Urinary bladder (tissue), 4 donors: ENCODE data around the gene NACC1. TPM values are rescaled to one million over a fixed set of nuclear protein-coding genes. Genes with fewer than 3 reads are reported as not detected.
"Not testable (repeated sequence)": the region's sequence is repeated elsewhere in the genome, so short reads cannot be mapped to it uniquely, and the experiment has no call there.

ENCODE experiments used
- DNase-seq: peaks from one replicate; pipeline ENCODE4 v3.0.0-alpha.2; 2015; ENCODE audit errors: extremely low spot score
- H3K27ac ChIP-seq: one replicate; pipeline ENCODE4 v1.5.1; 2013; ENCODE audit warnings: low read depth, mild to moderate bottlenecking, moderate library complexity
- H3K36me3 ChIP-seq: one replicate; pipeline ENCODE4 v1.6.1; 2013; ENCODE audit warnings: mild to moderate bottlenecking, moderate library complexity; ENCODE audit not compliant: insufficient read depth
- H3K4me1 ChIP-seq: one replicate; pipeline ENCODE4 v1.6.1; 2013; ENCODE audit warnings: mild to moderate bottlenecking, moderate library complexity; ENCODE audit not compliant: insufficient read depth
- H3K4me3 ChIP-seq: one replicate; pipeline ENCODE4 v1.5.1; 2013; ENCODE audit warnings: low read depth, low read length
- WGBS: extraction: QIAGEN DNeasy Blood & Tissue Kit; methylation state at CpG from one replicate; pipeline ENCODE4 v1.1.7; 2013; 5-methylcytosine and 5-hydroxymethylcytosine counted together
- polyA plus RNA-seq: library from polyadenylated mRNA; stranded (reverse); fragments of 200-250 nt; gene quantifications from one replicate; pipeline ENCODE4 v1.2.3, GENCODE V29; 2013
- total RNA-seq: library from RNA; depleted of rRNA; stranded (reverse); fragments of >200 nt; gene quantifications from one replicate; pipeline ENCODE4 v1.2.3, GENCODE V29; 2014
- donor health status: healthy with polysubstance abuse.
- donor health status: healthy.

Gene NACC1
- total and polyA plus RNA-seq, 2 donors = 10.2 to 25.7 TPM

DNA sequence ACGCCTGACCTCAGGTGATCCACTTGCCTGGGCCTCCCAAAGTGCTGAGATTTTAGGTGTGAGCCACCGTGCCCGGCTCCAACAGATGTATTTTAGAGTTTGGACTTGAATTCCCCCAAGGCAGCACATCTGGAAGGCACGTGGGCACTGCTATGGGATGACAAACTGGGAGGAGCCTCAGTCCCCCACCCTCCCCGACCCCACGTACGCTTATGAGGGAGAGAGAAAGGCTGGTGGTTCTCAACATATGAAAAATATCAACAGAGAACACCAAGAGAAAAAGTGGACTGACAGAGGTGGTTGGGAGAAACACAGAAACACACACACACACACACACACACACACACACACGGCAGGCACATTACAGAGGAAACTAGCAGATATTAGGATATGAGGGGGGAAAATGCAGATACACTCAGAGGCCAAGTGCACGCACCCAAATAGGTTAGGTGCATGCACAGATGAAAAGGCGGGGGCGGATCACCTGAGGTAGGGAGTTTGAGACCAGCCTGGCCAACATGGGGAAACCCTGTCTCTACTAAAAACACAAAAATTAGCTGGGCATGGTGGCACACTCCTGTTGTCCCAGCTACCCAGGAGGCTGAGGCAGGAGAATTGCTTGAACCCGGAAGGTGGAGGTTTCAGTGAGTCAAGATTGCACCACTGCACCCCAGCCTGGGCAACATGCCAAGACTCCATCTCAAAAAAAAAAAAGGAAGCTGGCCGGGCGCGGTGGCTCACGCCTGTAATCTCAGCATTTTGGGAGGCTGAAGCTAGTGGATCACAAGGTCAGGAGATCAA, 28.9 kb downstream of the NACC1 start:
- no peak overlapping the region for H3K27ac ChIP-seq
- 68% methylated on average over 16 of the region's 16 CpGs for WGBS
- H3K4me3 ChIP-seq = no peak overlapping the region
- peaks cover 2% of the 10 kb centered on the region for H3K4me1 ChIP-seq
- no peak for DNase-seq
- H3K36me3 ChIP-seq = no peaks in the 10 kb centered on the region

DNA sequence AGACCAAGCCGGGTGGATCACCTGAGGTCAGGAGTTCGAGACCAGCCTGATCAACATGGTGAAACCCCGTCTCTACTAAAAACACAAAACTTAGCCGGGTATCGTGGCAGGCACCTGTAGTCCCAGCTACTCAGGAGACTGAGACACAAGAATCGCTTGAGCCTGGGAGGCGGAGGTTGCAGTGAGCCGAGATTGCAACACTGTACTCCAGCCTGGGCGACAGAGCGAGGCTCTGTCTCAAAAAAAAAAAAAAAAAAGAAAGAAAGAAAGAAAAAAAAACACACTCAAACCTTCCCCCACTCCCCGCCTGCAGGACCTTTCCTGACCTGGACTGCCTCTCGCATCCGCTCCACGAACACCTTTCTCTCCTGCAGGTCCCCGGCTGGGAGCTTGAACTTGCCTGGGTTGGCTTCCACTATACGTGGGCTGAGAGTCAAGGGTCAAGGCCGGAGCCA, 31.1 kb downstream of the NACC1 start:
- peak overlapping the region; percentile 57 for H3K4me3 ChIP-seq
- H3K27ac ChIP-seq, H3K4me1 ChIP-seq, H3K36me3 ChIP-seq, DNase-seq: not testable (repeated sequence)
- WGBS = 35% methylated on average over 17 of the region's 17 CpGs

DNA sequence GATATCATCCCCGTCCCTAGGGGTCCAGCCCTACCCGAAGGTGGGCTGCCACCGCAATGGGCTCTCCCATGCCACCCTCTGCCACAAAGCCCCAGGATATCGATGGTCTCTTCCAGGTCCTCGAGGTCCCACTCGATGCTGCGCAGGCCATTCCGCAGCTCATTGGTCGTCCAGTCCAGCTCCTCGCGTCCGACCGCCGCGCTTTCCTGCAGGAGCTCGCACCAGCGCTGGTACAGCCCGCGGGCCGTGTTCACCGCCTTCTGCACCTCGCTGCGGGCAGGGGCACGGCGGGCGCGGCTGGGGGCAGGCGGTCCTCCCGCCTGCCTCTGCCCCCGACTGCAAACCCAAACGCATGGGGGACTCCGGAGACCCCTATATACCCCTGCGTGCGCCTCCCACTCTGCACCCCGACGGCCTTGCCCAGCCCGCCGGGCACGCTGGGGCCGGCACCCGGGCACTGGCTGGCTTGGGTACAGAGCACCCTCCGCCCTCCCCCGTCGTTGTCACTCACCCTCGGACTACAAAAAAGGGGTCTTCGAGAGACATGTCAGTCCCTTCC, 31.6 kb downstream of the NACC1 start:
- H3K27ac ChIP-seq = no peak overlapping the region
- WGBS = under 1% methylated on average over 46 of the region's 46 CpGs
- no peak for DNase-seq
- H3K4me3 ChIP-seq = peak overlapping the region; percentile 57
- peaks cover 2% of the 10 kb centered on the region for H3K4me1 ChIP-seq
- no peaks in the 10 kb centered on the region for H3K36me3 ChIP-seq

DNA sequence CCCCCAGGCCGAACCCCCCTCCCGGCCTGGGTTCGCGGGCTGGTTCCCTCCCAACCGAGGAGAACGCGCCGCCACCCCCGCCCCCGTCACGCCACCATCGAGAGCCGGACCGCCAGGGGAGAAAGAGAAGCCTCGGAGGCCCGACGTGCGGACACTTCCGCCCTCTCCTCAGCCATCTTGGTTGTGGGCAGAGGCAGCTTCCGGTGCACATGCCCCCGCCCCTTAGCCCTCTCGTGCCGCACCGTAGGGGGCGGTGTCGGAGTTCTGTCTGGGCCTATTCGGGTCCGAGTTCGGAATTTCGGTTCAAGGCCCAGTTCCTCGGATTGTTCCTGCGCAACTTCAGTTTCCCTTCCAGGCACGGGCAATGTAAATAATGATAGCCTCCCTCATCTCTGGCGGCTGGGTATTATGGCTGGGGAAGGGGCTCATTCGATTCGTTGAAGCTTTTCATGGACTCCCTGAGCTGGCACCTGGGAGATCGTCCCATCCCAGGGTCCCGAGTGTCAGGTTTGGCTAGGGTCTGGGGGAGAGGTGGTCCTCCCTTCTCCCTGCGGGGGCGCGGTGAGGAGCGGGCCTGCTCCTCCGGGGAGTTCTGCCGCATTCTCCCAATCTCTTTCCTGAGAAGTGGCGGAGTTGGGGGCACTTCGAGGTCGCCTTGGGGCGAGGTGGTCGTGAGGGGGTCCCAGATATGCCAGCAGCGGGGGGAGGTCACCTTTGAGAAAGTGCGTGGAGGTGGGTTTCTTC, 32.3 kb downstream of the NACC1 start, which contains the start of the genes IER2 and STX10:
Gene IER2, plus strand, starts transcription at position 225 of the 744 bp plus-strand sequence. CDS start 2,776 bp downstream, outside the sequence.
Gene STX10, minus strand, starts transcription at position 189 of the 744 bp plus-strand sequence. CDS start 202 bp downstream, outside the sequence.
- Histone ChIP-seq H3K36me3 (no peaks in the 10 kb centered on the region), H3K27ac (peak within 1 kb of the TSS; percentile 98), H3K4me3 (peak within 1 kb of the TSS; percentile 57), H3K4me1 (peaks cover 2% of the 10 kb centered on the region)
- peak; percentile 89 for DNase-seq
- WGBS = under 1% methylated on average over 51 of the region's 51 CpGs

DNA sequence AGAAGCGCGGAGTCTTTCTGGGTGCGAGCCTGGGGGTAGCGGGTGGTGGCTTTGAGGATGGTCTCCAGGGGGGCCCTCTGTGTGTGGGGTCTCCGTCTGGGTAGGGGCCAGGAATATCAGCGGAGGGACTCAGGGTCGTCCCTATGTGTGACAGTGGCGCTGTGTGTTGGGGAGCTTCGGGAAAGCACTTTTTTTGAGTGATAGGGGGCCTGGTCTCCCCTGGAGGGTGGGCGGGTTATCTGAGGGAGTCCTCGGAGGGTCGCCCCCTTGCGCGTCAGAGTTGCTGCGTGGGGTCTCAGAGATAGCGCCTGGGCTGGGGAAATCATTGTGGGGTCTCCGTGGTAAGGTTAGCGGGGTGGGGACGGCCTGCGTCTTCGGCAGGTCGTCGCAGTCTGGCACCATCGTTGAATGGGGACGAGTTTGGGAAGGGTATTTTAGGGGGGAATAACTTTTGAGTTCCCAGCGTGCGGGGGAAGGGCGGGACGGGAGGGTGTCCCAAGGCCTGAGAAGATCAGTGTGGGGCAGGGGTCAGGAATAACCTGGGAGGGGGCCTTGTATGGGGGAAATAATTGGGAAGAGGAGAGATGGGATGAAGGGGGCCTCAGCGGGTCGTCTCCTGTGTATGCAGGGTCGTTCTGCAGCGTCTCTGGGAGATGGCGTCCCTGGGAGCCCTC, 33.0 kb downstream of the NACC1 start:
- Histone ChIP-seq H3K27ac (peak overlapping the region; percentile 98), H3K36me3 (no peaks in the 10 kb centered on the region), H3K4me1 (peaks cover 2% of the 10 kb centered on the region), H3K4me3 (peak overlapping the region; percentile 57)
- no peak for DNase-seq
- under 1% methylated on average over 34 of the region's 34 CpGs for WGBS

DNA sequence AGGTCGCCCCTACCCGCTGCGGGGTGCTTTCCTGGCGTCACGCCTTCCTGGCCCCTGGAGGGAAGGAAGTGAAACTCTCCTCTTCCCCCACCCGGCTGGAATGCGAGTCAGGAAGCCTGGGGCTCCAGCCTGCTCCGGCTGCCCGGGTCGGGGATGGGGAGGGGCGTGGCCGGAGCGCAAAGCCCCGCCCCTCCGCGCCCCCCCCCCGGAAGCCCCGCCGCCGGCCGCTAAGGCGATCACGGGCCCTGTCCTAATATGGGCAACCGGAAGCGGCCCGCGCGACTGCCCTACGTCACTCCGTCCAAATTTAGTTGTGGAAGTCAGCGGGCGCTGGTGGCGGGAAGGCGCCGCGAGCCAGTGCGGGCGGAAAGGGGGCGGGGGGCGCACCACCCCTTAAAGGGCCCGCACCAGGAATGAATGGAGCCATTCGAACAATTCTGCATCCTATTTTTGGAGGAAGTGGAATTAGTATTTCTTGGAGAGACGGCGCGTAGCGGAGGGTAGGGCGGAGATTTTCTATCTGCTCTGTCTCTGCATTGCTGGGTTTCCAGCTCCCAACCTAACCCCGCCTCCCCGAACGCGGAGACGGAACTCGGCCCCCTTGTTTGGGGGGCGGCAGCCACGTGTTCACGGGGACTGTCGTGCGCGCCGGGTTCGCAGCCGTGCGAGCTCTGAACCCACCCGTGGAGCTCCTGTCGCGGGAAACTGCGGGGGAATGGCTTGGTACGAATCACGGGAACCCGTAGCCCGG, 33.7 kb downstream of the NACC1 start:
- peaks cover 2% of the 10 kb centered on the region for H3K4me1 ChIP-seq

DNA sequence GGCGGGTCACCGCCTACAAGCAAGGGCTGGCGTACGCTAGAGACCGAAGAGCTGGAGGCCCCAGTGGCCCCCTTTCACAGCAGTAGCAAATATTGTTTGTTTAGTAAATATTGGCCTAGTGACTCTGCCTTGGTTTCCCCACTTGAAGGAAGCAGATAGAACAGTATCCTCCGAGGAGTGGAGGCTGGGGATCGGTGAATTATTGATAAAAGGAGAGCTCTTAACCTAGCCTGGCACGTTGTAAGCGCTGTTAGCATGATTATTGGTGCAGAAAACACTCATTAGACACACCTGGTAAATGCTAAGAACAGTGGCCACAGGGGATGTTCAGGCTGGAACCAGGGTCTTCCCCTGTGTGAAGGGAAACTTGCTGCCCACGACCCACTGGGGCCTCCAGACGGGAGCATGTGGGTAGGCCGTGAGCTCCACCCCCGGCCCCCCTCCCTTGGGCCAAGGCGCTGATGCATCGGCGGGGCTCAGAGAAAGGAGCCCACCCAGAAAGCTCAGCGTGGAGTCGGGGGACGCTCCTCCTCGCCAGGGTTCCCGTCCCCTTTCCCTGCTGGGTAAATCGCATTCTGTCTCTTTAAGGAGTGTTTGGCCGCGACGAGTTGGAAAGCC, 34.4 kb downstream of the NACC1 start:
- peak overlapping the region; percentile 83 for H3K4me3 ChIP-seq
- peaks cover 2% of the 10 kb centered on the region for H3K4me1 ChIP-seq
- no peaks in the 10 kb centered on the region for H3K36me3 ChIP-seq
- WGBS = under 1% methylated on average over 25 of the region's 25 CpGs
- H3K27ac ChIP-seq = peak overlapping the region; percentile 90
- no peak for DNase-seq

More for the DNA sequence above, 33.7 kb downstream of the NACC1 start:
- Histone ChIP-seq H3K4me3 (peak overlapping the region; percentile 83), H3K27ac (peak overlapping the region; percentile 98), H3K36me3 (no peaks in the 10 kb centered on the region)
- peak; percentile 93 for DNase-seq
- under 1% methylated on average over 71 of the region's 71 CpGs for WGBS

DNA sequence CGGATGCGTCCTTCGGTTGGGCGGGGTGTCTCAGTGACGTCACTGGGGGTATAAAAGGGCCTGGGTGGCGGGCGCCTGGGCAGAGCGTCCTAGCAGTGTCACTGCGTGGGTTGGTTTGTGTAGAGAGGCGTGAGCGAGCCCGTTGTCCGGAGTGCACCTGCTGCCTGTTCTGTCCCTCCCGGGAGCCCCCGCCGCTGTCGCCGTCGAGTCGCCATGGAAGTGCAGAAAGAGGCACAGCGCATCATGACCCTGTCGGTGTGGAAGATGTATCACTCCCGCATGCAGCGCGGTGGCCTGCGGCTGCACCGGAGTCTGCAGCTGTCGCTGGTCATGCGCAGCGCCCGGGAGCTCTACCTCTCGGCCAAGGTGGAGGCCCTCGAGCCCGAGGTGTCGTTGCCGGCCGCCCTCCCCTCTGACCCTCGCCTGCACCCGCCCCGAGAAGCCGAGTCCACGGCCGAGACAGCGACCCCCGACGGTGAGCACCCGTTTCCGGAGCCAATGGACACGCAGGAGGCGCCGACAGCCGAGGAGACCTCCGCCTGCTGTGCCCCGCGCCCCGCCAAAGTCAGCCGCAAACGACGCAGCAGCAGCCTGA, 35.0 kb downstream of the NACC1 start:
- no peaks in the 10 kb centered on the region for H3K36me3 ChIP-seq
- peak; percentile 96 for DNase-seq
- H3K27ac ChIP-seq = peak overlapping the region; percentile 97
- H3K4me1 ChIP-seq = peaks cover 2% of the 10 kb centered on the region
- H3K4me3 ChIP-seq = peak overlapping the region; percentile 83
- under 1% methylated on average over 59 of the region's 59 CpGs for WGBS

DNA sequence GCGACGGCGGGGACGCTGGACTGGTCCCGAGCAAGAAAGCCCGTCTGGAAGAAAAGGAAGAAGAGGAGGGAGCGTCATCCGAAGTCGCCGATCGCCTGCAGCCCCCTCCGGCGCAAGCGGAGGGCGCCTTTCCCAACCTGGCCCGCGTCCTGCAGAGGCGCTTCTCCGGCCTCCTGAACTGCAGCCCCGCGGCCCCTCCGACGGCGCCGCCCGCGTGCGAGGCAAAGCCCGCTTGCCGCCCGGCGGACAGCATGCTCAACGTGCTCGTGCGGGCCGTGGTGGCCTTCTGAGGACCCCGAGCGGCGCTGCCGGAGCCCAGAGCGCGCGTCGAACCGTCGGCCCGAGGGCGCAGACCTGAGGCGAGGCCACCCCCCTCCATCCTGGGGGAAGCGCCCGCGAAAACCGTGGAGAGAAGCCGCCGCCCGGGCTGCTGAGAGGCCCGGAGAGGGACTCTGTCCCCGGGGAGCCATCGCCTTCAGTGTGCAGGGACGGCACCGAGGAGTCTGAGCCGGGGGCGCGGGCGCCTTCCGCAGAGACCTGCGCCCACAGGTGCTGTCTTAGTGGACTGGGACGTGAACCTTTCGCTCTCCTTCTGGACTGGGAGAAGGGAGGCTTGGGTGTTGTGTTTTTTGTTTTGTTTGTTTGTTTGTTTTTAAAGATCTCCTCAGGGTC, 35.6 kb downstream of the NACC1 start:
- no peaks in the 10 kb centered on the region for H3K36me3 ChIP-seq
- peak overlapping the region; percentile 83 for H3K4me3 ChIP-seq
- H3K27ac ChIP-seq = peak overlapping the region; percentile 97
- WGBS = under 1% methylated on average over 69 of the region's 69 CpGs
- H3K4me1 ChIP-seq = peaks cover 2% of the 10 kb centered on the region
- DNase-seq = no peak

DNA sequence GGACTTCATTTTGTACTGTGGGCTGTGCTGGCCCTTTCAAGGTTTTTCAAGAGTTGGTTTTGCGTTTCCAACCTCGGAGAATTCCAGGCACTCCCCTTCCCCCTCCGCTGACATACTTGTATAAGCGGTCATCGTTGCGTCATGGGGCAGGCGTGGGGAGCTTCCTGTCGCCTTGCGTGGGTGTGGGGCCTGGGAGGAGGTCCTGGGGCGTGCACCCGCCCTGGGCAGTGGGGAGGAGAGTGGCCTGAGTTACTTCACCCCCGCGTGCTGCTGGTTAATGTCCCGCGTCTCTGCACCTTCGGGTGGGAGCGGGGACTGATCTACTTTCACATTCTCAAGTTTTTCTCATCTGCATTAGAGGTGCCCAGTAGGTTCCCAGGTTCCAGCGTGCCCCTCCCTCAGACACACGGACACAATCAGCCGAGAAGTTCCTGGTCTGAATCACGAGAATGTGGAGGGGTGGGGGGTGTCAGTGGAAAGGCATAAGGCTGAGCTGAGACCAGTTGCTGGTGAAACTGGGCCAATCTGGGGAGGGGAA, 36.2 kb downstream of the NACC1 start:
- DNase-seq = peak; percentile 72
- under 1% methylated on average over 21 of the region's 21 CpGs for WGBS
- peak overlapping the region; percentile 83 for H3K4me3 ChIP-seq
- peaks cover 1% of the 10 kb centered on the region for H3K4me1 ChIP-seq
- no peaks in the 10 kb centered on the region for H3K36me3 ChIP-seq
- peak overlapping the region; percentile 97 for H3K27ac ChIP-seq

DNA sequence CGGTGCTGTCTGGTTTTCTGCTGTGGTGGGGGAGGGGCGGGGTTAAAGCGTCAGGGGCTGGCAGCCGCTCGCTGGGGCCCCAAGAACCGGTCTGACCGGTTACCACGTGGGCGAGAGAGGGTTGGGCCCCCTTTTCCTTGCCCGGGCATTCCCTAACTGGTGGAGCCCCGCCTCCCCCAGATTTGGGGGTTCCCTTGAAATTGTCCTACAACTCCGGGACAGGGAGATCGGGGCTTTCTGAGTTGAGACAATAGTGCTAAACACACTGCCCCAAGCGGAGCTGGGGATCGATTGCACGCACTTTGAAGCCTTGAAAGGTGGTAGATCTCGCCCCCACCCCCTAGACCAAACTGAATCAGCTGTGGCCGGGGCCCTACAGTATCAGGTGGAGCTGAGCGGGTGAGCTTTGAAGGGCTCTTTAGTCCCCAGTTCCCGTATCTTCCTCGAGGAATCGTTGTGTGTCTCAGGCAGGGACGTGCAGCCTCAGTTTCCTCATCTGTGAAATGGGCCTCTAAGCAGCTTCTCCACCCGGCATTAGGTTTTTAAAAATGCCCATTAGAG, 36.9 kb downstream of the NACC1 start:
- Histone ChIP-seq H3K4me1 (no peaks in the 10 kb centered on the region), H3K27ac (peak overlapping the region; percentile 91), H3K36me3 (no peaks in the 10 kb centered on the region), H3K4me3 (peak overlapping the region; percentile 28)
- 7% methylated on average over 24 of the region's 24 CpGs for WGBS
- peak; percentile 59 for DNase-seq
